AG04450 (cell line): ENCODE results near the gene TNFRSF21. TPM values are rescaled to one million over a fixed set of nuclear protein-coding genes. Genes with fewer than 3 reads are reported as not detected.

Experiments
- CTCF ChIA-PET: fragments of 300-600, 350-600 bp; formaldehyde crosslinking; extraction: SDS; loops from one replicate; lab custom pipeline; 2022; ENCODE audit warnings: antibody characterized with exemption, inconsistent platforms; lab: Charles Lee
- POLR2A ChIA-PET: fragments of 350-600 bp; formaldehyde crosslinking; extraction: SDS; loops from one replicate; lab custom pipeline; 2021; ENCODE audit warnings: antibody characterized with exemption, inconsistent platforms; lab: Yijun Ruan, JAX
- DNase-seq: peaks from one replicate; pipeline ENCODE4 v3.0.0-alpha.2; 2011; ENCODE audit warnings: low read depth, low spot score
- H3K27ac ChIP-seq: one replicate; pipeline ENCODE4 v1.5.1; 2012; ENCODE audit warnings: low read depth, low read length, control low read depth
- H3K27me3 ChIP-seq: one replicate; pipeline ENCODE4 v1.6.0; 2012; ENCODE audit warnings: low read length; ENCODE audit not compliant: control insufficient read depth, insufficient read depth
- H3K4me3 ChIP-seq: 2 replicates; pipeline ENCODE4 v1.5.1; 2011; ENCODE audit warnings: mild to moderate bottlenecking, low read depth, low read length, control low read depth
- H3K9me3 ChIP-seq: 2 replicates; pipeline ENCODE4 v1.5.1; 2012; ENCODE audit warnings: low read length; ENCODE audit not compliant: control insufficient read depth, insufficient read depth
- CTCF ChIP-seq: IDR thresholded peaks from 2 replicates; pipeline ENCODE4 v1.5.1; 2011; ENCODE audit warnings: low read depth, low read length, control low read depth, inconsistent platforms
- polyA plus RNA-seq: library from polyadenylated mRNA; depleted of rRNA; stranded (reverse); fragments of >200 nt; gene quantifications from 2 replicates; pipeline ENCODE4 v1.2.3, GENCODE V29; 2011

Gene TNFRSF21
- polyA plus RNA-seq, 1 experiment, result 21.7 TPM

DNA sequence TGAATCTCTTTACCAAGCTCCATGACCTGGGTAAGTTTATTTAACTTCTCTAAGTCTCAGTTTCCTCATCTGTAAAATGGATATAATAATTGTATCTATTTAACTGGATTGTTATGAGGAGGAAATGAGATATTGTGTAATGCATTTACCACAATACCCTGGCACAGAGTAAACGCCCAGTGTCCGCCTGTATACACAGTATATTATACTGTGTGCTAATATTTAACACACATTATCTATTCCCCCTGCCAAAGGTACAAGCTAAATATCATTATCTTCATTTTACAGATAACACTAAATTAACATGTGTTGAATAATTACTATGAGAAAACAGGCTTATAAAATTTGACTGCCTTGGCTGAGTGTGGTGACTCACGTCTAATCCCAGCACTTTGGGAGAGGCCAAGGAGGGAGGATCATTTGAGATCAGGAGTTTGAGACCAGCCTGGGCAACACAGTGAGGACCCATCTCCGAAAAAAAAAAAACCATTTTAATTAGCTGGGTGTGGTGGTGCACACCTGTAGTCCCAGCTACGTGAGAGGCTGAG lies 38.7 kb upstream of the TNFRSF21 start:
- no peak overlapping the region for H3K4me3 ChIP-seq
- POLR2A ChIA-PET, result no interaction called here
- no peak for DNase-seq
- TF ChIP-seq CTCF, result no peak
- no peaks in the 10 kb centered on the region for H3K27me3 ChIP-seq
- no peak overlapping the region for H3K27ac ChIP-seq
- no peaks in the 10 kb centered on the region for H3K9me3 ChIP-seq
- CTCF ChIA-PET, result no interaction called here

DNA sequence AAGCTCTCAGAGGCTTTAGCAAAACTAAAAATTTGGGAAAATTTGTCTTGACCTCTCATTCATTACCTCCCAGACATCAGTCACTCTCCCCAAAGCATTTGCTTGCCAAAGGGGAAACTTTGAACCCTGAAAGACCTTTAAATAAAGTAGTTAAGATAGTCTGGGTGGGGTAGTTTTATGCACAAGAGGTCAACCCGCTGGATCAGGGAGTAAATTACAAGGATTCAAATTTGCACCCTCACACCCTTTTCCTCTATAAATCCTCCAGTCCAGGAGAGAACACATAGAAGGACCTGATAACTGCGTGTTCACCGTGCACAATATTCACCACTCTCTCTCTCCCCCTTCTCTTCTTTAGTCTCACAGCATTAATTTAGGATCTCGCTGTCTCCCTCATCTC lies 36.1 kb upstream of the TNFRSF21 start:
- H3K4me3 ChIP-seq, result no peak overlapping the region
- ChIA-PET POLR2A (no interaction called here), CTCF (no interaction called here)
- no peaks in the 10 kb centered on the region for H3K27me3 ChIP-seq
- no peak overlapping the region for H3K27ac ChIP-seq
- no peak for TF ChIP-seq CTCF
- H3K9me3 ChIP-seq, result no peaks in the 10 kb centered on the region
- no peak for DNase-seq

- DNase-seq, result no peak
- no peaks in the 10 kb centered on the region for H3K27me3 ChIP-seq
- H3K9me3 ChIP-seq, result no peaks in the 10 kb centered on the region
- ChIA-PET POLR2A (no interaction called here), CTCF (no interaction called here)
- no peak overlapping the region for H3K4me3 ChIP-seq
- TF ChIP-seq CTCF, result no peak
- no peak overlapping the region for H3K27ac ChIP-seq
Observed at GRCh38 chr6:47344022-47344421, 34.3 kb upstream of the TNFRSF21 start.

GRCh38 chr6:47343600-47343999 lies 33.9 kb upstream of the TNFRSF21 start:
- no peaks in the 10 kb centered on the region for H3K27me3 ChIP-seq
- TF ChIP-seq CTCF, result no peak
- H3K27ac ChIP-seq, result no peak overlapping the region
- H3K4me3 ChIP-seq, result no peak overlapping the region
- no peak for DNase-seq
- ChIA-PET POLR2A (no interaction called here), CTCF (no interaction called here)
- no peaks in the 10 kb centered on the region for H3K9me3 ChIP-seq

GRCh38 chr6:47342824-47343223 lies 33.1 kb upstream of the TNFRSF21 start:
- Histone ChIP-seq H3K27me3 (no peaks in the 10 kb centered on the region), H3K9me3 (no peaks in the 10 kb centered on the region), H3K4me3 (no peak overlapping the region), H3K27ac (no peak overlapping the region)
- DNase-seq, result no peak
- no peak for TF ChIP-seq CTCF
- POLR2A ChIA-PET, result no interaction called here
- CTCF ChIA-PET, result no interaction called here
